Suprapubic skin (tissue), 4 donors: ENCODE measurements around the gene IL2RA.
"Not testable (repeated sequence)": the region's sequence is repeated elsewhere in the genome, so short reads cannot be mapped to it uniquely, and the experiment has no call there.

Experiments used
- POLR2A ChIP-seq, 2 donors: fragments of 450-650 bp; IDR thresholded peaks; one replicate each; pipeline ENCODE4 v1.6.1; 2017; ENCODE audit warnings: antibody characterized with exemption in 2 of 2, mild to moderate bottlenecking in 2 of 2, moderate library complexity in 2 of 2
- POLR2AphosphoS5 ChIP-seq, 3 donors: sonication (generic); formaldehyde crosslinking; IDR thresholded peaks; one replicate each; pipeline ENCODE4 v1.6.1; 2017; ENCODE audit warnings: antibody characterized with exemption in 3 of 3
- TF ChIP-seq, protein P1 (sequence below), 2 donors: fragments of 200-600 bp in 1 of 2; fragments of 450-650 bp in 1 of 2; sonication (generic) in 1 of 2; IDR thresholded peaks; one replicate each; pipeline ENCODE4 v1.5.1; 2016 to 2019; ENCODE audit warnings: antibody characterized with exemption in 2 of 2, mild to moderate bottlenecking in 1 of 2, moderate library complexity in 1 of 2

DNA sequence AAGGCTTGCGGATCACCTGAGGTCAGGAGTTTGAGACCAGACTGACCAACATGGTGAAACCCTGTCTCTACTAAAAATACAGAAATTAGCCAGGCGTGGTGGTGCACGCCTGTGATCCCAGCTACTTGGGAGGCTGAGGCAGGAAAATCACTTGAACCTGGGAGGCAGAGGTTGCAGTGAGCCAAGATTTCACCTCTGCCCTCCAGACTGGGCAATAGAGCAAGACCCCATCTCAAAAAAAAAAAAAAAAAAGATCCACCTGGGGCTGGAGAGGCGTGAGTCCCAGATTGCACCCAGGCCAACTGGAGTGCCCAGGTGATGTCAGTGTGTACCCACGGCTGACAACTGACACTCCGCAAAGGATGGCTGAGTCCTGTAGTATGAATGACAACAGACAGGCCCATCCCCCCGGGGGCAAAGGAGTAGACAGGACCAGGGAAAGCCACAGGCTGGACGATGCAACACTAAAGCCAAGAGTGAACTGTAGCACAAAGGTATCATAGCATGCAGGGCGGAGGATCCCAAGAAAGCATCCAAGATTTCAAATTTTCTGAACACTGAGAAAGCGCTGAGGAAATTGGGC is 99.7 kb downstream of the IL2RA start:
- TF ChIP-seq, protein P1, sequence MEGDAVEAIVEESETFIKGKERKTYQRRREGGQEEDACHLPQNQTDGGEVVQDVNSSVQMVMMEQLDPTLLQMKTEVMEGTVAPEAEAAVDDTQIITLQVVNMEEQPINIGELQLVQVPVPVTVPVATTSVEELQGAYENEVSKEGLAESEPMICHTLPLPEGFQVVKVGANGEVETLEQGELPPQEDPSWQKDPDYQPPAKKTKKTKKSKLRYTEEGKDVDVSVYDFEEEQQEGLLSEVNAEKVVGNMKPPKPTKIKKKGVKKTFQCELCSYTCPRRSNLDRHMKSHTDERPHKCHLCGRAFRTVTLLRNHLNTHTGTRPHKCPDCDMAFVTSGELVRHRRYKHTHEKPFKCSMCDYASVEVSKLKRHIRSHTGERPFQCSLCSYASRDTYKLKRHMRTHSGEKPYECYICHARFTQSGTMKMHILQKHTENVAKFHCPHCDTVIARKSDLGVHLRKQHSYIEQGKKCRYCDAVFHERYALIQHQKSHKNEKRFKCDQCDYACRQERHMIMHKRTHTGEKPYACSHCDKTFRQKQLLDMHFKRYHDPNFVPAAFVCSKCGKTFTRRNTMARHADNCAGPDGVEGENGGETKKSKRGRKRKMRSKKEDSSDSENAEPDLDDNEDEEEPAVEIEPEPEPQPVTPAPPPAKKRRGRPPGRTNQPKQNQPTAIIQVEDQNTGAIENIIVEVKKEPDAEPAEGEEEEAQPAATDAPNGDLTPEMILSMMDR (IDR thresholded peaks at IDR 0.05) = not testable (repeated sequence)
- not testable (repeated sequence) for TF ChIP-seq POLR2A, POLR2AphosphoS5 (IDR thresholded peaks at IDR 0.05)
